HEK293T (cell line): ENCODE data around the gene MORN5.

Experiments used
- ARNT ChIP-seq: fragments of 450-650 bp; IDR thresholded peaks from 2 replicates; pipeline ENCODE4 v1.6.1; 2017; ENCODE audit warnings: mild to moderate bottlenecking
- BHLHE40 ChIP-seq: fragments of 450-650 bp; IDR thresholded peaks from 2 replicates; pipeline ENCODE4 v1.6.1; 2016; ENCODE audit warnings: mild to moderate bottlenecking, moderate library complexity, borderline replicate concordance
- CTBP1 ChIP-seq: fragments of 450-650 bp; IDR thresholded peaks from 2 replicates; pipeline ENCODE4 v1.6.1; 2016; ENCODE audit warnings: borderline replicate concordance
- ELF4 ChIP-seq: fragments of 450-650 bp; IDR thresholded peaks from 2 replicates; pipeline ENCODE4 v1.6.1; 2017; ENCODE audit warnings: antibody characterized with exemption
- FOXA1 ChIP-seq: fragments of 450-650 bp; IDR thresholded peaks from 2 replicates; pipeline ENCODE4 v1.6.1; 2016; ENCODE audit warnings: mild to moderate bottlenecking
- FOXK2 ChIP-seq: fragments of 450-650 bp; IDR thresholded peaks from 2 replicates; pipeline ENCODE4 v1.6.1; 2016; ENCODE audit warnings: mild to moderate bottlenecking
- FOXM1 ChIP-seq: fragments of 450-650 bp; IDR thresholded peaks from 2 replicates; pipeline ENCODE4 v1.6.1; 2017; ENCODE audit warnings: mild to moderate bottlenecking, borderline replicate concordance
- HDGF ChIP-seq: fragments of 450-650 bp; IDR thresholded peaks from 2 replicates; pipeline ENCODE4 v1.6.1; 2017; ENCODE audit warnings: antibody characterized with exemption, borderline replicate concordance
- LEF1 ChIP-seq: fragments of 450-650 bp; IDR thresholded peaks from 2 replicates; pipeline ENCODE4 v1.6.1; 2017; ENCODE audit warnings: mild to moderate bottlenecking, borderline replicate concordance
- SP1 ChIP-seq: fragments of 450-650 bp; IDR thresholded peaks from 2 replicates; pipeline ENCODE4 v1.6.1; 2017
- SUZ12 ChIP-seq: fragments of 450-650 bp; IDR thresholded peaks from 2 replicates; pipeline ENCODE4 v1.6.1; 2016; ENCODE audit warnings: mild to moderate bottlenecking
- TARDBP ChIP-seq: fragments of 450-650 bp; IDR thresholded peaks from 2 replicates; pipeline ENCODE4 v1.6.1; 2016
- ZNF384 ChIP-seq: fragments of 450-650 bp; IDR thresholded peaks from 2 replicates; pipeline ENCODE4 v1.6.1; 2016

DNA sequence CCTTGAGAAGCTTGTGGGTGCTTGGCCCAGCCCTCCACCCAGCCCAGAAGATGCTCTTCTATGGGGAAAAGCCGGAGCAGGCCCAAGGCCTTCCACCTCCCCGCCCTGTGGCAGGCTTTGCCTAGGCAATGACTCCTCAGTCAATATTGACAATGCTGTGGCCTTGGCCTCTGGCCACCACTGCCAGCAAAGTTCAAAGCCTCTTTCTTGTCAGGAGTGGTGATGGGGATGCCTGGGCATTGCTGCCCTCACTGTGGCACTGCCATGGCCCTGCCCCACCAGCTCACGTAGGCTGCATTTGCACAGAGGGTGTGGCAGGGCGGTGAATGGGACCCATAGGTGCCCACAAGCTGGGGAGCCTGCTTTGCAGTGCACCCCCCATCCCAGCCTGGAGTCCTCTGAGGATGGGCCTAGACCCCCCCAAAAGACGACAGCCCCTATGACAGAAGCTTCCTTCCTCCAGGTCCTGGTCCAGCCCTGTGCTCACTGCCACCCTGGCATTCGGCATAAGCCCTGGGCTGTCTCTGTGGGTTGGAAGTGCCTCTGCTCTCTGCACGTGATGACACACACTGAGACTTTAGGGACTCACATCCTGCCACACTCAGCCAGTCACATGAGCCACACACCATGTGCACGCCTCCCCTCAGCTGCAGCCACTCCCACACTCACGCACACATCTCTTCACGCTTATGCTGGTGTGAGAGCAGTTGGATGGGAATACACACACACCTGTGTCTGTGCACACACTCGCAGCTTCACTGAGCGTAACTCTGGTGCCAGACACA is 31.1 kb downstream of the MORN5 start:
- TF ChIP-seq ELF4 (no peak), SP1 (no peak), SUZ12 (no peak), TARDBP (no peak), BHLHE40 (no peak), FOXM1 (no peak), ZNF384 (no peak), LEF1 (no peak), FOXA1 (no peak), HDGF (no peak), FOXK2 (no peak), ARNT (no peak), CTBP1 (no peak)
